HG02759 (cell line): Measurements from ENCODE around the gene KAT2A.
"Not testable (repeated sequence)": the region's sequence is repeated elsewhere in the genome, so short reads cannot be mapped to it uniquely, and the experiment has no call there.

Experiments used
- ATAC-seq: cut with Tn5 transposase; IDR thresholded peaks from one replicate; pipeline ENCODE4 v1.9.1; 2021; ENCODE audit warnings: mild to moderate bottlenecking, moderate library complexity; ENCODE audit not compliant: unreplicated experiment

Gene KAT2A

DNA sequence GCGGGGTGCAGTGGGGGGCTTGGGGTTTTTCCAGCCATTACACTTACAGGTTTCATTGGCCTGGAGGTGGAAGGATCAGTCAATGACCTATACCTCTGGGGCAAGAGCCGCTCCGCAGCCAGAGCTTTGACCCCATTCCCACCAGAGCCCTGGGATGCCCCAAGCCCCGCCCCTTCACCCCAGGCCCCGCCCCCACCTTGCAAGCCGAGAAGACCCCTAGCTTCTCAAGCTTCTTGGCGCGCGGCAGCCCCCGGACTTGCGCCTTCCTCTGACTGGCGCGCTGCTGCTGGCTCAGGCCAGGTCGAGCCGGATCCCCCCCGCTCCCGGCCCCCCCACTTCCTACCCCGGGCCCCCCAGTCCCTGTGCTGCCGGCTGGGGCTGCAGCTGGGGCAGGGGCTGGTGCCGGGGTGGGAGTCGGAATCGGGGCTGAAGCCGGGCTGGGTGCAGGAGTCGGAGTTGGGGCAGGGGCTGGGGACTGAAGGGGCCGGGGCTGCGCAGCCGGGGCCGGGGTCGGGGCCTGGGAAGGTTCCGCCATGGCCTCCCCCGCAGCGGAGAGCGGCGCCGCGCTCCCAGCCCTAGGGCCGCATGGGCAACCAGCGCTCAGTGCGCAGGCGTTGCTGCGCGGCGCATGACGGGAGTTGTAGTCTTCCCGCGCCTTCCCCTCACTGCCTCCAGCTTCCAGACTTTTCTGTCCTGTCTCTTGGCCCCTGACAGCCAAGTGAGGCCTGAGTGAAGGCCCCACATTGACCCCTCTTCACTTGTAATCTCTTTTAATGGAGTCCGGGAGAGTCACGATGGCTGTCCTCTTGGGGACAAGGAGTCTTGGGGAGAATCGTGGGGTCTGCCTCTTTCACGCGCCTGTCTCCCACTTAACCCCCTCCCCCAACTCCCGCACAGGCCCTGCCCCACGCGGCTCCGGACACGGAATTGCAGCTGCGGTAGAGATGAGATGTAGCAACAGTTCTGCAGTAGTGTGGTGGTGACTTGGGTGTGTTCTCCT, at the start of gene KAT2A:
KAT2A (minus strand) TSS at position 598 of the 1,000 bp plus-strand sequence; CDS start at position 535, 63 bp downstream.
- ATAC-seq: peak; percentile 83

DNA sequence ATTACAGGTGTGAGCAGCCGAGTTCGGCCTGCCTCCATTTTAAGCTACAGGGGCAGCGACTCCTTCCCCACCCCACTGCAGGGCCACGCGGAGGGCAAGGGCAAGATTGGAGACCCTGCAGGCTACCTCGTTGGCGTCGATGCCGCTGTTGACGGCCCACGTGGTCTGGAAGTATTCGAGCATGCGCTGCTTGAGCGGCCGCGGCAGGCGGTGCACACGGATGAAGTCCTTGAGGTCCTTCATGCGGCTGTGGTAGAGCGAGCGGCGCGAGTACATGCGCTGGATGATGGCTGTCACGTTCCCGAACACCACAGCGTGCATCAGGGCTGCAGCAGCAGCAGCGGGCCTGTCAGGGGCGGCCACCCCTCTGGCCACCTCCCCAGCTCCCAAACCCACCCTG, 48.2 kb upstream of the KAT2A start:
- no peak for ATAC-seq

DNA sequence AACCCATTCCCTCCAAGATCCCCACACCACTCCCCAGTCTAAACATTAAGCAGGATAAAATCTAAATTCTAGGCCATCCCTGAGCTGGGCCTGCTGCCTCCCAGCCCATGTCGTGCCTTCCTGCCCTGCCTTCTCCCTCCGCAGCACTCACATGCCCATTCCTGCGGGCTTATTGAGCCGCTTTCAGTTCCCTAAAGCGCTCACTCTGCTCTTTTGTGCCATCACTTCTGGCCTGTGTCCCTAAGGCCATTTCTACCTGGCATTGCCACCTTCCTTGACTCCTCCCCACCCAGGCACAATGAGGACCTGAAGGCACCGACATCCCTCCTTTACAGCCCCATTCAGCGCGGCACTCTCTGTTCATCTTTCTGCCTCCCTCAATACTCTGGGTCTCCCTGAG, 46.6 kb upstream of the KAT2A start:
- no peak for ATAC-seq

DNA sequence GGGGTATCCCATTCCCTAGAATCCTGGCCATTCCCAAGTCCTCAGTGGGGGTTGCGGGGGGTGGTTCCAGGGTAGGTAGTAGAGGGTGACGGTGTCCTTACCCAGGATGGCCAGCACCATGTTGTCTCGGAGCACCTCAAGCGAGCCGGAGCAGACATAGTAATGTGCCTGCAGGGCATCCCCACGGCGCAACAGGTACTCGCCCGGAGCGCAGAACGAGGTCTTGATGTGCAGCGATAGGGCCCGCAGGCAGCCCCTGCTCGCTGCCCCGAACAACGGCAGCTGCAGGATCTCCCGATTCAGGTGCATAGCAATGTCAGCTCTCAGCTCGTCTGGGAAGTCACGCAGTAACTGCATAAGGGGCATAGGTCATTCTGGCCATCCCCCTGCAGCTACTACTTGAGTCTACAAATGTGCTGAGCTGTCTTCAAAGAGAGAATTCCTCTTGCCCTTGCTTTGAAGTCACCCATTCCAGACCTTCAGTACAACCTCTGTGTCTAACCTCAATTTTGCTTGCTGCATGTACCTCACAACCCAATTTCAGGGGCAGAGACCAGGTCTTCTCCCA, 45.1 kb upstream of the KAT2A start:
- ATAC-seq: no peak

DNA sequence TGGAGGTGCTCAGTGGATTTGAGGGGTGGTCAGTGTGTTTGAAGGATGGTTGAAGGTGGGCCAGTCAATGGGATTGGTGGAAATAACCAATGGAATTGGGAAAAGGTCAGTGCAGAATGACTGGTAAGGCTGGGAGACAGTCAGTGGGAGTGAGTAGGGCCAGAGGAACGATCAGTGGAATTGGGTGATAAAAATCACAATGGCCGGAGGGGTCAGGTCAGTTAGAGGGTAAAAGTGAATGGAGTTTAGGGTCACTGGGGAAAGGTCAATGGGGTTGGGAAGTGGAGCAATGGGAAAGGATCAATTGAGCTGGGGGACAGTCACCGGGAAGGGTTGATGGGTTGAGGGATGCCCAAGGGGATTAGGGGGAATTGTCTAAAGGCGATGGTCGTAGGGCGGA, 44.6 kb upstream of the KAT2A start:
- ATAC-seq: no peak

DNA sequence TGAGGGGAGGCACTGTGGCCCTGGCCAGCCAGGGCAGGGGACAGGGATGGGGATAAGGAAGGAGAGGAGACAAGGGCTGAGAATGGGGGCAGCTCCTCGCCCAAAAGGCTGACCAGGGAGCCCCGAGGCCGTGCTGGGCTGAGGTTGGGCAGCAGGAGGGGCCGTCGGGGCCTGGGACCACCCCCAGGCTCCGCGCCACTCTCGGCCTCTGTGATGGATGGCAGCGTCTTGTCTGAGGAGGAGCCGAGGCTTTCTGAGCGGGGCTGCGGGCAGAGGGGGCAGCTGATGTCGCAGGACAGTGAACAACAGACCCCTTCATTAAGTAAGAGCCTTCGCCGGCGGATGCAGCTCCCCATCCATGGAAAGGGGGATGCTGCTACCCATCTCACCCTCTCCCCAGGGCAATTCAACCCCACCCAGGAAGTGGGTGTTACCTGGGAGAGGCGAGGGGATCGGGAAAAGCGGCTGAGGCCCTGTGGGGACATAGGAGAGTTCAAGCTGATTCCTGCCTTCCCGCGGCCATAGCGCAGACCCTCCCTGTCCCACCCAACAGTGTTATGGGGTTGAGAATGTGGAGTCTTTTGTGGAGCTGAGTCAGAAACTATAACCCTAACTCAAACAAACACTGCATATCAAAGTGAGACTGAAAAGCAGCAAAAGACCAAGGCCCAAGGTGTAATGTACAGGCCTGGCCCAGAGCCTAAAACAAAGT, 42.7 kb upstream of the KAT2A start:
- no peak for ATAC-seq

DNA sequence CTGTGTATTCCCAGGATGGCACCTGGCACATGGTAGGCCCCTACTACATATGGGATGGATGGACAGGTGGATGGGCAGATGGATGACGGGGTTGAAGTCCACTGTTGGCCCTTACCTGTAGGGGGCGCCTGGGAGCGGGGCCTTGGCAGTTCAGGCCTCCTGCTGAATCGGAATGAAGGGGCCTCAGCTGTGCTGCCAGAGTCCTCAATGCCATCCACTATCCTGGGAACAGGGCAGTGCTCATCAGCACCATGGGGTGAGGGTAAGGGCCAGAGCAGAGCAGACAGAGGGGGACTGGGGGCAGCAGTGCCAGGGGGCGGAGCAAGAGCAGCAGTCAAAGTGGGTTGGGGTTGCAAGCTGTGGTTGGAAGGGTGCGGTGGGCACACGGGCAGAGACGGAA, 41.9 kb upstream of the KAT2A start:
- no peak for ATAC-seq

DNA sequence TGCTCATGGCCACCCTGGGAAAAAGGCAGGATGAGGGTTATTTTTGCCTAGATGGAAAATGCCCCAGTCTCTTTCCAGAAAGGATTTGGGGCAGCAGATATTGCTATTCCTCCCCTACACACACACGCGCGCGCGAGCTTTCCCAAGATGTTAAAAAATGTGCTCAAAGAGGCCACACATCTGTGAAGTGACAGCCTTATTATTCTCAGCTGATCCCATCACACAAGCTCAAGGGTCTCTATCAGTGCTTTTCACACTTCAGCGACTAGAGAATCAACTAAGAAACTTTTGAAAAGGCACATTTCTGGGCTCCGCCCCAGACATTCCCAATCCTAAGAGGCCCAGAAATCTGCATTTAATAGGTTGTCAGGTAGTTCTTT, 39.4 kb upstream of the KAT2A start:
- no peak for ATAC-seq

DNA sequence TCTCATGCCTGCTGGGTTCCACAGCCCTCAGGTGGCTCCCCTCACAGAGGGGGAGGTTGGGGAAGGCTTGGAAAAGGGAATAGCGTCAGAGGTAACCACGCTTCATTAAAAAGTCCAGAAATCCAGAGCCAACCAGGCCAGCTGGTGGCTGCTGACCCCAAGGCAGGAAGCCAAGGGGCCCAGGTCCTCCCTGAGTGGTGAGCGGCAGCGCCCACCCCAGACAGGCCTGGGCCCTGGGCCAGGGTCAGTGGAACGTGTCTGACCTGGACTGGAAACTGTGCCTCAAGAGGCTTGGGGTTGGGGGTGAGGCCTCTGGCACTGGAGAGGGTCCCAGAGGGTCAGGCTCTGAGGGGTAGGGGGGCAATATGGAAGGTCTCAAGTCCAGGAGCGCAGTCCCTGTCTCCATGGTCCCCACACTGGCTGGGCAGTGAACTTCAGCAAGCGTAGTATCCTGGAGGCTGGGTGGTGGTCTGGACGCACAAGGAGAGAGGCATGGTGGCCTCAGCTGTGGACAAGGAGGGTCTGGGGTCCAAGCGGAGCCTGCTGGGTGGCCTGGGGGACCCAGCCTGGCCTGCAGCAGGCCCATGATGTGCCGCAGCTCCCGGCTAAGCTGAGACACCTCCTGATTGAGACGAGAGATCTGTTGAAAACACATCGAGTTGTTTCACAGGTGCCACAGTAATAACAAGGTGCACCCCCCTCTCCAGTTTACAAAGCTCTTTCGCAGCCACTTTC, 38.8 kb upstream of the KAT2A start:
- no peak for ATAC-seq

DNA sequence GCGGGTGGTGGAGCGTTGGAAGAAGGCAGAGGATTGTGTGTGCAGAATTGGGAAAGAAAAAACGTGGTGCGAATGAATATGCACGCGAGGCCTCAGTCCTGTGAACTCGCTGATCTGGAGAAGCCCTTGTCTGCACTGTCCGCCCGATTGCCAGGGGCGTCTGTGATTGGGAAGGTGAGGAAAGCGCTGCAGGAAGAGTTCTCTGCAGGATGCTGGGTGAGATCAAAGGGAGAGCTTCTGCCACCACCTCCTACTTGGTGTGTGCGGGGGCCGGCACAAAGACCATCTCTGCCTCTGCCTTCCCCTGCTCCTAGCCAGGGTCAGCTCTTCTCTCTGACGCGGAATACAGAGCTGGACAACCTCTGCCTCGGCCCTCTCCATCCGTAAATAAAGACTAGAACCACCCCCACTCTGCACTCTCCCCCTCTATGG, 34.5 kb upstream of the KAT2A start:
- no peak for ATAC-seq

DNA sequence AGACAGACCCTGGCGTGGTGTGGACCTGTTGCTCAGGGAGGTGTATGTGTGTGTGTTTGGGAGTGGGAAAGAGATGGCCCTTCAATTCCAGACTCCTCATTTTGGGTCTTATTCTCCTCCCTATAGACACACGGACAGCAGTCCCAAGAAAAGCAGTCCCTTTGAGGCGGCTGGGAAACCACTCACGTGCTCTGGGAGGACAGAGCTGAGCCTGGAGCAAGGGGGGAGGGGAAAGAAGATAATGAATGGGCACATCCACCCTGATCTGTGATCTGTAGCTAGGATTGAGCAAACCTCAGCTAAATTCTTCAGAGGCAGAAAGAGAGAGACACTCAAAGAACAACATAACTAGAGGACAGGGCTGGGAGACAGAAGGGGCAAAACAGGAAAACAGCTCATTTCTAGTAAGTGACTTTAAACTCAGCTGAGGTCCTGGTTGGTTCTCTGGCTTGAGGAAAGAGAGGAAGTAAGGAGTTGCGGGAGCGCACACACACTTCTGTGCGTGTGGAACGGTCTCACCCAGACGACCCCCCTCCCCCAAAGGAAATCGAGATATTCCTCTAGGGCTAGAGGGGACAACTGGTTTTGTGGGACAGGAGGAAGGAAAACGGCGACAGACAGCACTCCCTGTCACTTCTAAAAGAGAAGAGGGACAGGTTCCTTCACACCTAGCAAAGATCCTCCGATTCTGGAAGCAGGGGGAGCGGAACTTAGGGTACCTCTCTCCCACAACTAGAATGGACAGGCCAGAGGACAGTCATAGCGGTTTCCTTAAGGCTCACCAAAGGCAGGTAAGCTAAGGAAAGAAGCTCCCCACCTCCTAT, 33.0 kb upstream of the KAT2A start:
- no peak for ATAC-seq

DNA sequence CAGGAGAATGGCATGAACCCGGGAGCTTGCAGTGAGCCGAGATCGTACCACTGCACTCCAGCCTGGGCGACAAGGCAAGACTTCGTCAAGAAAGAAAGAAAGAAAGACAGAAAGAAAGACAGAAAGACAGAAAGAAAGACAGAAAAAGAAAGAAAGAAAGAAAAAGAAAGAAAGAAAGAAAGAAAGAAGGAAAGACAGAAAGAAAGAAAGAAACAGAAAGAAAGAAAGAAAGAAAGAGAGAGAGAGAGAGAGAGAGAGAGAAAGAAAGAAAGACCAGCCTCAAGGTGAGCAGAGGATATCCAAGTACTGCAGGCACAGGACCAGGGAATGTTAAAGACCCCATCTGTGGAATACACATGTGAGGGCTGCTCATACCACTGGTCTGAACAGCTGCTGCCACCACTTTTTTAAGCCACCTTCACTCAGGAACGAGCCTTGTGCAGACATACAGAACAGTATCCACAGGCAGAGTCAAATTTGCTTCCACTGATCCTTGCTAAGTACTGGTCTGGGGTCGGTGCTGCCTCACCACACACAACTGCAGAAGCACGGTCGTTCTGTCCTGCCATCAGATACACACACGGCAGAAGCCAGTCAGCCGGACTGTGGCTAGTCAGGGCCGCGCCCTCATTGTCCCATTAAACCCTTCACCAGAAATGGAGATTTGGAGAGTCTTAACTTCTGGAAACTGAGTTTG, 25.9 kb upstream of the KAT2A start:
- ATAC-seq: no peak

DNA sequence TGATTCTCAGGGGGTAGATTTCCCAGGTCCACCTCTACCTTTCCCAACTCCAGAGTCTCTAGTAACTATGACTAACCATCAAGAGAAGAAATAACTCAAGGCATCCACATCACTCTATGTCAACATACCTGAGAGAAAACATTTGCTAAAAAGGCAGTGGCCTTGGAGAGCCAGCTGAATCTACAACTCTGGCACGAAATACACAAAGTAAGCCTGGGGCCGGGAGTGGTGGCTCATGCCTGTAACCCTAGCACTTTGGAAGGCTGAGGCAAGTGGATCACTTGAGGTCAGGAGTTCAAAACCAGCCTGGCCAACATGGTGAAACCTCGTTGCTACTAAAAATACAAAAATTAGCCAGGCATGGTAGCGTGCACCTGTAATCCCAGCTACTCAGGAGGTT, 22.0 kb upstream of the KAT2A start:
- ATAC-seq: not testable (repeated sequence)

DNA sequence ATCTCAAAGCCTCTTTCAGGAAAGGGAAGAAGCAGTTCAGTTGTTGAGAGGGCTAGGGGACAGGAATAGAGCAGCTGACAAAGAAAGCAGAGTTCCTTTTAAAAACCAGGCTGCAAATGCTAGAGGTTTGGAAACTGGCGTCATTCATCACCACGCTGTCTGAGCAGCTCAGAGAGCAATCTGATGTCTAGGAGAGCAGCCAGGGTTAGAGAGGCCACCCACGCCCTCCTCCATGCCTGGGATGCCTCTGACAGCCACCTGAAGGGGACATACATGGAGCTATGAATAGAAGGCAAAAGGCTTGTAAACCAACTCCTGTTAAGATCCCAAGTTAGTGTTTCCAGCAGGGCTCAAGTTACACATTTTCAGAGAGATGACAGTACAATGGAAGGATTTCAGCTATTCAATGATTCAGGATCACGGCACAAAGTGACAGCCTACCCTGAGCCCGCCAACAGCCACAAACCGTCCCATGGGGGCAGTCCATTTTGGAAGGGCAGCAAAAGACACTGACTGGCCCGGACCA, 21.3 kb upstream of the KAT2A start:
- no peak for ATAC-seq

DNA sequence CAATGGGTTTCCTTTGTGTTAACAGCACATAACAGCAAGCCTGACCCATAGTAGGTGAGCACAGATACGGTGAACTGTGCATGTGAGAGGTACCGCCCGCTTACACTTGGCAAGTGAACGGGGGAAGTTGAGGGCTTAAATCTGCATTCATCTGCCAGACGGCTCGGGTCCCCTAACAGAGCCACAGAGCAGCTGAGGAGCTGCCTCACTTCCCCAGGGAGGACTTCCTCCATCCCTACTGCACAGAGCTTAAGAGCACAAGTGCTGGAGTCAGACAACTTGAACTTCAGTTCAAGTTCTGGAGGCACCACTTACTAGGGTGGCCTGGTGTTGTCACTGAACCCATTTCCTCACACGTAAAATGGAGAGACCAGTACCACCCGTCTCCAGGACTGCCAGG, 20.2 kb upstream of the KAT2A start:
- ATAC-seq: no peak

DNA sequence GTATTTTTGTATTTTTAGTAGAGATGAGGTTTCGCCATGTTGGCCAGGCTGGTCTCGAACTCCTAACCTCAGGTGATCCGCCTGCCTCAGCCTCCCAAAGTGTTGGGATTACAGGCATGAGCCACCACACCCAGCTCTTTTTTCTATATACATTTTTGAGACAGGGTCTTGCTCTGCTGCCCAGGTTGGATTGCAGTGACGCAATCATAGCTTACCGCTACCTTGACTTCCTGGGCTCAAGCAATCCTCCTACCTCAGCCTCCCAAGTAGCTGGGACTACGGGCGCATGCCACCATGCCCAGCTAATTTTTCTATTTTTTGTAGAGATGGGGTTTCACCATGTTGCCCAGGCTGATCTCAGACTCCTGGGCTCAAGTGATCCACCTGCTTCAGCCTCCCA, 19.5 kb upstream of the KAT2A start:
- not testable (repeated sequence) for ATAC-seq

DNA sequence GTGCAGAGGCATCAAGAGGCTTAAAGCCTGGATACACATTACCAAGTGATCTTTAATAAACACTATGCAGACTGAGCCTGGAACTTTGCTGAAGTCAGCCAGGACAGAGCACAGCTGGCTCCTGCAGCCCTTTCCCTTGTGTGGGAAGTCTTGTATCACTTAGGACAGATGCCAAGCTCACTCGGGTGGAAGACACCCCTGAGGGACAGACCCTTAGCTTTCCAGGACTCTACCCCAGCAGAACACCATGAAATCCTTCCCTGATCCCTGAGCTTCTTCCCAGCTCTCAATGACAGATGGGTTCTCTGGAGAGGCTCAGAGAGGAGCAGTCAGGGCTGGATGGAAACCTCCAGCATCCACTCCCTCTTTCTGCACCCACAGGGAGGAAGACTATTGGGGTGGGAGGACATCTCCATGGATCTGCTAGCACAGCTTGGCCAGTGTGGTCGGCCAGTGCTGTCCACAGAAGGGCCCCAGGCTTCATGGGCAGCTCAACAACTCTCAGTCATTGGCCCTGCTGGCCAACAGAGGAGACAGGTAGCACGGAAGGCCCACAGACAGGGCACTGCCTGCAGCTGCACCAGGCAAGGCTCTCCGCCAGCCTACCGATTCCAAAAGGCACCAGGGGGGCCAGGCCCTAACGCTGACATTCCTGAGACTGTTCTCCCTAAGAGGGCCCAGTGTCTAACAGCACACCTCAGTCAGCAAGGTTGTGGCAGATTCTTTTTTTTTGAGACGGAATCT, 17.8 kb upstream of the KAT2A start:
- no peak for ATAC-seq

DNA sequence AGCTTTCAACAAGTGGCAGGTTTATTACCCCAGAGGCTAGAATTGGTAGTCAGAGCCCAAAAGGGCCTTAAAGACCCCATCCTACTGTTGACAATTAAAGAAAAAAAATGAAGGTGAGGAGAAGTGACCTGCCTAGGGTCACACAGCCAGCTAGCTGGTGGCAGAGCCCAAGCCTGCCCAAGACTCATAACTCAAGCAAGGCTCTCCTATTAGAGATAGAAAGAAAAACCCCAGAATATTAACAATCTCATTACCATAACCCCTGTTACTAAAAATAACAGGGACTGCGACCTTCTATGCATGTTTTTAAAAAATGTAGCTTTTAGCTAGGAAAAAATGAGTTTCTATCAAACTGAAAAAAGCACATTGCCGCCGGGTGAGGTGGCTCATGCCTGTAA, 15.5 kb upstream of the KAT2A start:
- ATAC-seq: no peak
